H1 (cell line): ENCODE results near the gene CITED4. TPM values are rescaled to one million over a fixed set of nuclear protein-coding genes. Genes with fewer than 3 reads are reported as not detected.

Experiments
- ASH2L ChIP-seq: fragments of 200-600, 300-600 bp; sonication (generic); IDR thresholded peaks from one replicate; pipeline ENCODE4 v1.7.1; 2017; ENCODE audit warnings: low read length
- CHD7 ChIP-seq: fragments of 300-600 bp; sonication (generic); IDR thresholded peaks from 2 replicates; pipeline ENCODE4 v1.7.1; 2012; ENCODE audit warnings: low read length, moderate library complexity, mild to moderate bottlenecking, inconsistent platforms; ENCODE audit not compliant: insufficient replicate concordance
- EGR1 ChIP-seq: IDR thresholded peaks from 2 replicates; pipeline ENCODE4 v1.6.1; 2011; ENCODE audit warnings: low read depth, low read length, borderline replicate concordance
- GTF2F1 ChIP-seq: IDR thresholded peaks from 2 replicates; pipeline ENCODE4 v1.6.1; 2012; ENCODE audit warnings: low read depth, low read length, improper control_type of control experiment, borderline replicate concordance
- RNF2 ChIP-seq: fragments of 200-900, 300-1000 bp; sonication (generic); IDR thresholded peaks from 2 replicates; pipeline ENCODE4 v1.7.1; 2016; ENCODE audit warnings: borderline replicate concordance, low read depth, mild to moderate bottlenecking, antibody characterized with exemption, low read length; ENCODE audit not compliant: poor library complexity, severe bottlenecking; ENCODE audit errors: missing control alignments
- RXRA ChIP-seq: IDR thresholded peaks from 2 replicates; pipeline ENCODE4 v1.6.1; 2011; ENCODE audit warnings: low read depth, mild to moderate bottlenecking, low read length, moderate library complexity; ENCODE audit not compliant: insufficient read depth
- SUZ12 ChIP-seq: fragments of 200-600 bp; sonication (generic); IDR thresholded peaks from 2 replicates; pipeline ENCODE4 v1.6.1; 2012; ENCODE audit warnings: mild to moderate bottlenecking, inconsistent platforms, low read length, moderate library complexity, mixed read lengths
- polyA plus RNA-seq, 7 experiments: library from polyadenylated mRNA; depleted of rRNA in 3 of 7; stranded (reverse) in 5 of 7; unstranded in 2 of 7; fragments of >200 nt in 5 of 7; fragments of 200-250 nt in 2 of 7; gene quantifications; 1 replicate in 5 of 7; 2 replicates in 1 of 7; 4 replicates in 1 of 7; pipeline versions ENCODE4 v1.2.1 to v1.2.3, GENCODE V29; 2011 to 2013; ENCODE audit warnings: missing spikeins in 2 of 7, mixed read lengths in 2 of 7
- total RNA-seq: library from RNA; stranded (reverse); fragmentation: NEBNext Ultra II Directional; extraction: Animal tissue kit (Norgen Biotek cat#: 25700); gene quantifications from 2 replicates; pipeline ENCODE4 v1.2.1, GENCODE V29; 2021

Gene CITED4
- total and polyA plus RNA-seq, 2 of the 8 experiments (the other 6 are each of a cell fraction or from before 2014, with no cell fraction given): 5.4 to 16.3 TPM

- TF ChIP-seq CHD7 (no peak), RXRA (no peak), SUZ12 (no peak), ASH2L (no peak), GTF2F1 (no peak), EGR1 (no peak), RNF2 (no peak)
- TF ChIP-seq, all 59 proteins: peak for 0
These were observed 16.7 kb upstream of the CITED4 start (continued) for GRCh38 chr1:40878906-40879305.
